Caco-2 (cell line): Measurements from ENCODE around the gene MAP1LC3B2. TPM values are rescaled to one million over a fixed set of nuclear protein-coding genes. Genes with fewer than 3 reads are reported as not detected.

Source experiments
- BruUV-seq: library from RNA; stranded (reverse); fragments of 400-500 nt; replicated peaks from 2 replicates; lab custom pipeline; 2021; lab: Mats Ljungman, UMichigan
- CTCF ChIA-PET: fragments of 300-600 bp; sonication (Branson Sonifier 250); formaldehyde crosslinking; loops from one replicate; lab custom pipeline; 2022; ENCODE audit warnings: antibody characterized with exemption; lab: Charles Lee
- POLR2A ChIA-PET: fragments of 300-600 bp; sonication (Branson Sonifier 250); formaldehyde crosslinking; loops from one replicate; lab custom pipeline; 2022; ENCODE audit warnings: antibody characterized with exemption; lab: Charles Lee
- DNase-seq, 2 experiments: peaks; one replicate each; pipeline versions ENCODE4 v3.0.0 to v3.0.0-alpha.2; 2020 to 2022
- H3K27me3 ChIP-seq: replicated peaks from 2 replicates; pipeline ENCODE4 v1.6.0; 2011; ENCODE audit warnings: low read length; ENCODE audit not compliant: control insufficient read depth, insufficient read depth
- H3K36me3 ChIP-seq: 2 replicates; pipeline ENCODE4 v1.5.1; 2011; ENCODE audit warnings: low read length; ENCODE audit not compliant: control insufficient read depth, insufficient read depth
- H3K4me1 ChIP-seq: fragments of 250-450 bp; sonication (Bioruptor Pico); 2 replicates; pipeline ENCODE4 v1.5.1; 2020; ENCODE audit warnings: mild to moderate bottlenecking
- H3K4me3 ChIP-seq: 2 replicates; pipeline ENCODE4 v1.5.1; 2011; ENCODE audit warnings: low read depth, mild to moderate bottlenecking, control low read depth, low read length
- H3K9me3 ChIP-seq: fragments of 250-450 bp; sonication (Bioruptor Pico); 2 replicates; pipeline ENCODE4 v1.5.1; 2020; ENCODE audit warnings: mild to moderate bottlenecking, moderate library complexity
- H3K27ac Mint-ChIP-seq: one replicate; pipeline ENCODE4 v1.8.0; 2022; ENCODE audit warnings: mixed read lengths; ENCODE audit not compliant: unreplicated experiment
- H3K27me3 Mint-ChIP-seq: one replicate; pipeline ENCODE4 v1.8.0; 2022; ENCODE audit warnings: mixed read lengths; ENCODE audit not compliant: insufficient read depth, unreplicated experiment
- H3K36me3 Mint-ChIP-seq: one replicate; pipeline ENCODE4 v1.8.0; 2022; ENCODE audit warnings: mild to moderate bottlenecking, mixed read lengths; ENCODE audit not compliant: insufficient read depth, unreplicated experiment
- H3K4me1 Mint-ChIP-seq: one replicate; pipeline ENCODE4 v1.8.0; 2022; ENCODE audit warnings: low read depth, mixed read lengths; ENCODE audit not compliant: unreplicated experiment
- H3K4me3 Mint-ChIP-seq: one replicate; pipeline ENCODE4 v1.8.0; 2022; ENCODE audit warnings: mild to moderate bottlenecking, moderate library complexity, mixed read lengths; ENCODE audit not compliant: unreplicated experiment
- H3K9me3 Mint-ChIP-seq: one replicate; pipeline ENCODE4 v1.8.0; 2022; ENCODE audit warnings: mixed read lengths; ENCODE audit not compliant: unreplicated experiment
- CTCF ChIP-seq, 2 experiments: fragments of 200-600 bp in 1 of 2; IDR thresholded peaks; 1 replicate in 1 of 2; 2 replicates in 1 of 2; pipeline versions ENCODE4 v1.5.1 to v1.8.0; 2011 to 2022; ENCODE audit warnings: antibody characterized with exemption in 1 of 2, control low read depth in 1 of 2, inconsistent platforms in 1 of 2, low read depth in 1 of 2, low read length in 1 of 2, mild to moderate bottlenecking in 1 of 2, moderate library complexity in 1 of 2; ENCODE audit not compliant: insufficient read depth in 1 of 2, severe bottlenecking in 1 of 2, unreplicated experiment in 1 of 2
- intact Hi-C: fragments of 100-400 bp; cut with micrococcal nuclease; formaldehyde crosslinking; loops from one replicate; pipeline ENCODE4 v1.10.0; 2022; ENCODE audit not compliant: unreplicated experiment
- total RNA-seq: library from RNA; stranded (reverse); gene quantifications from 2 replicates; pipeline ENCODE4 v1.2.3, GENCODE V29; 2022

MAP1LC3B2 gene
- total RNA-seq, 1 experiment from 2014 or later: not detected

GRCh38 chr12:116595186-116595585 is 36.0 kb downstream of the MAP1LC3B2 start:
- no peaks in the 10 kb centered on the region for H3K27me3 Mint-ChIP-seq
- Histone ChIP-seq H3K4me1 (peaks cover 45% of the 10 kb centered on the region), H3K36me3 (no peaks in the 10 kb centered on the region), H3K9me3 (no peaks in the 10 kb centered on the region), H3K4me3 (no peak overlapping the region), H3K27me3 (no peaks in the 10 kb centered on the region)
- ChIA-PET CTCF (no interaction called here), POLR2A (no interaction called here)
- no peak for DNase-seq
- peaks cover 48% of the 10 kb centered on the region for H3K4me1 Mint-ChIP-seq
- no peak overlapping the region for H3K4me3 Mint-ChIP-seq
- intact Hi-C loops: loop anchor here (5.0 to 10.0 kb wide), 2 partner anchors 170 to 318 kb away; partner anchors contain the start of gene MED13L
- BruUV-seq: no TSS peak
- no peak overlapping the region for H3K27ac Mint-ChIP-seq
- H3K36me3 Mint-ChIP-seq: peaks cover 9% of the 10 kb centered on the region
- no peaks in the 10 kb centered on the region for H3K9me3 Mint-ChIP-seq
- TF ChIP-seq CTCF (IDR thresholded peaks at IDR 0.05; ENCODE audit: insufficient read depth in 1 of 2, low read depth in 1 of 2, low read length in 1 of 2, severe bottlenecking in 1 of 2, unreplicated experiment in 1 of 2): no peak

- intact Hi-C loops: loop anchor here (5.0 to 10.0 kb wide), 2 partner anchors 171 to 318 kb away; partner anchors contain the start of gene MED13L
- Histone ChIP-seq H3K36me3 (no peaks in the 10 kb centered on the region), H3K27me3 (no peaks in the 10 kb centered on the region), H3K9me3 (no peaks in the 10 kb centered on the region), H3K4me3 (no peak overlapping the region), H3K4me1 (peaks cover 40% of the 10 kb centered on the region)
- TF ChIP-seq CTCF (IDR thresholded peaks at IDR 0.05; ENCODE audit: insufficient read depth in 1 of 2, low read depth in 1 of 2, low read length in 1 of 2, severe bottlenecking in 1 of 2, unreplicated experiment in 1 of 2): no peak
- peaks cover 14% of the 10 kb centered on the region for H3K36me3 Mint-ChIP-seq
- ChIA-PET CTCF (no interaction called here), POLR2A (no interaction called here)
- no TSS peak for BruUV-seq
- no peak for DNase-seq
- H3K4me3 Mint-ChIP-seq: no peak overlapping the region
- no peaks in the 10 kb centered on the region for H3K9me3 Mint-ChIP-seq
- no peaks in the 10 kb centered on the region for H3K27me3 Mint-ChIP-seq
- no peak overlapping the region for H3K27ac Mint-ChIP-seq
- H3K4me1 Mint-ChIP-seq: peaks cover 48% of the 10 kb centered on the region
Observed at GRCh38 chr12:116595672-116596071, 36.5 kb downstream of the MAP1LC3B2 start.

- CTCF ChIA-PET: no interaction called here
Observed at GRCh38 chr12:116597886-116598285, 38.7 kb downstream of the MAP1LC3B2 start.

More at GRCh38 chr12:116597886-116598285, 38.7 kb downstream of the MAP1LC3B2 start:
- H3K27ac Mint-ChIP-seq: peak overlapping the region; percentile 22
- no peak overlapping the region for H3K4me3 ChIP-seq
- H3K4me3 Mint-ChIP-seq: peak overlapping the region; percentile 8
- no peaks in the 10 kb centered on the region for H3K9me3 Mint-ChIP-seq
- H3K27me3 Mint-ChIP-seq: no peaks in the 10 kb centered on the region
- BruUV-seq: no TSS peak
- TF ChIP-seq CTCF (IDR thresholded peaks at IDR 0.05; ENCODE audit: insufficient read depth in 1 of 2, low read depth in 1 of 2, low read length in 1 of 2, severe bottlenecking in 1 of 2, unreplicated experiment in 1 of 2): no peak
- H3K4me1 Mint-ChIP-seq: peaks cover 44% of the 10 kb centered on the region
- H3K4me1 ChIP-seq: peaks cover 27% of the 10 kb centered on the region
- POLR2A ChIA-PET: no interaction called here
- H3K27me3 ChIP-seq: no peaks in the 10 kb centered on the region
- intact Hi-C loops: loop anchor here (1.0 to 10.0 kb wide), 3 partner anchors 95 to 321 kb away; partner anchors contain the start of gene MED13L
- H3K36me3 ChIP-seq: no peaks in the 10 kb centered on the region
- DNase-seq: no peak
- H3K36me3 Mint-ChIP-seq: peaks cover 7% of the 10 kb centered on the region
- H3K9me3 ChIP-seq: no peaks in the 10 kb centered on the region
